Naive thymus-derived CD4-positive, alpha-beta T cell (primary cell): Measurements from ENCODE around the gene HDLBP. TPM values are rescaled to one million over a fixed set of nuclear protein-coding genes. Genes with fewer than 3 reads are reported as not detected.

ENCODE experiments used
- ATAC-seq: fragments of 150-1000 bp; cut with Tn5 transposase; 2 replicates; pipeline ENCODE4 v1.10.0; 2021; ENCODE audit warnings: mild to moderate bottlenecking, moderate library complexity
- CTCF ChIA-PET: fragments of 350-600 bp; sonication (Branson Sonifier 250); formaldehyde crosslinking; loops from one replicate; lab custom pipeline; 2021; ENCODE audit warnings: antibody characterized with exemption; lab: Charles Lee
- POLR2A ChIA-PET: fragments of 350-600 bp; sonication (Branson Sonifier 250); formaldehyde crosslinking; loops from one replicate; lab custom pipeline; 2021; ENCODE audit warnings: antibody characterized with exemption, inconsistent platforms; lab: Charles Lee
- DNase-seq, 9 donors: peaks; one replicate each; pipeline versions ENCODE4 v3.0.0 to v3.0.0-alpha.2; 2020 to 2022; ENCODE audit warnings: mixed read lengths in 1 of 9
- H3K27ac ChIP-seq: one replicate; pipeline ENCODE4 v1.7.0; 2013; ENCODE audit warnings: mild to moderate bottlenecking, low read depth, low read length, moderate library complexity
- H3K27me3 ChIP-seq, 2 donors: one replicate each; pipeline ENCODE4 v1.7.0; 2013; ENCODE audit warnings: low read length in 2 of 2, mild to moderate bottlenecking in 2 of 2, moderate library complexity in 2 of 2; ENCODE audit not compliant: control insufficient read depth in 2 of 2, insufficient read depth in 2 of 2
- H3K36me3 ChIP-seq, 3 experiments: 1 replicate in 2 of 3; 2 replicates in 1 of 3; pipeline ENCODE4 v1.7.0; 2013; ENCODE audit warnings: low read length in 3 of 3, mild to moderate bottlenecking in 3 of 3, moderate library complexity in 1 of 3; ENCODE audit not compliant: insufficient read depth in 3 of 3, control insufficient read depth in 2 of 3
- H3K4me1 ChIP-seq, 2 donors: one replicate each; pipeline ENCODE4 v1.7.0; 2013; ENCODE audit warnings: low read length in 2 of 2, mild to moderate bottlenecking in 2 of 2, moderate library complexity in 1 of 2; ENCODE audit not compliant: control insufficient read depth in 2 of 2, insufficient read depth in 2 of 2
- H3K4me3 ChIP-seq: 2 replicates; pipeline ENCODE4 v1.7.0; 2013; ENCODE audit warnings: mild to moderate bottlenecking, low read length
- H3K9me3 ChIP-seq, 3 experiments: 1 replicate in 2 of 3; 2 replicates in 1 of 3; pipeline ENCODE4 v1.7.0; 2013; ENCODE audit warnings: low read length in 3 of 3; ENCODE audit not compliant: control insufficient read depth in 2 of 3
- H3K27ac Mint-ChIP-seq, 9 donors: one replicate each; pipeline ENCODE4 v1.8.0; 2020 to 2022; ENCODE audit warnings: mixed read lengths in 9 of 9, mild to moderate bottlenecking in 8 of 9, moderate library complexity in 5 of 9, inconsistent platforms in 2 of 9
- H3K27me3 Mint-ChIP-seq, 5 donors: one replicate each; pipeline ENCODE4 v1.8.0; 2021 to 2022; ENCODE audit warnings: mixed read lengths in 5 of 5, mild to moderate bottlenecking in 1 of 5
- H3K36me3 Mint-ChIP-seq, 5 donors: one replicate each; pipeline ENCODE4 v1.8.0; 2020 to 2022; ENCODE audit warnings: mixed read lengths in 5 of 5, mild to moderate bottlenecking in 3 of 5, inconsistent platforms in 1 of 5
- H3K4me1 Mint-ChIP-seq, 7 donors: one replicate each; pipeline ENCODE4 v1.8.0; 2020 to 2022; ENCODE audit warnings: mixed read lengths in 7 of 7, mild to moderate bottlenecking in 3 of 7, inconsistent platforms in 1 of 7
- H3K4me3 Mint-ChIP-seq, 10 donors: one replicate each; pipeline ENCODE4 v1.8.0; 2020 to 2022; ENCODE audit warnings: mild to moderate bottlenecking in 10 of 10, mixed read lengths in 10 of 10, moderate library complexity in 6 of 10, inconsistent platforms in 2 of 10
- H3K9me3 Mint-ChIP-seq, 11 donors: one replicate each; pipeline ENCODE4 v1.8.0; 2020 to 2022; ENCODE audit warnings: mixed read lengths in 11 of 11, mild to moderate bottlenecking in 4 of 11, inconsistent platforms in 1 of 11, moderate library complexity in 1 of 11
- intact Hi-C, 2 donors: fragments of 100-400 bp; cut with micrococcal nuclease; formaldehyde crosslinking; loops; one replicate each; pipeline ENCODE4 v1.15.1; 2023
- polyA plus RNA-seq, 2 donors: library from polyadenylated mRNA; unstranded; fragments of 300-500 nt; fragmentation: Illumina TruSeq; gene quantifications; one replicate each; pipeline ENCODE4 v1.2.3, GENCODE V29; 2021
- total RNA-seq, 6 experiments: library from RNA in 5 of 6; stranded (reverse) in 5 of 6; gene quantifications; 1 replicate in 5 of 6; 2 replicates in 1 of 6; pipeline ENCODE4 v1.2.3 and lab custom pipeline; 2021 to 2026

The HDLBP gene
- total and polyA plus RNA-seq, 7 experiments from 2014 or later = 42.8 to 231 (median 153) TPM

DNA sequence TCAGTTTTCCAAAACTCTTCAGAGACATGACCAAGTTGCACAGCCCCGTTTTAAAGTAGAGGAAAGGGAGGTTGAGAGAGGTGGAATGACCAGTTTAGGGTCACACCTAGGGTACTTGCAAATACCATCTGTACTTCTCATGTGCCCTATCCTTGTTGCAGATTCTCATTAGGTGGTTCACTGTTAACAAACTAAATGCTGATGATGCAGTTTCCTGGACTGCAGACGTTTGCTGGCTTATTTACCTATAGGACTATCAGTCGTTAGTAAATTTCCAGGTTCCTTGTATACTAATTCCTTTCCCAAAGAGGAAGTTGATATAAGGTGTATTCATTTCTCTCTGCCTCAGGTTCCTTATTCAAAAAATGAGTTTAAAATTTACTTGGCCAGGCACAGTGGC is 42.1 kb upstream of the HDLBP start:
- no peaks in the 10 kb centered on the region for H3K27me3 Mint-ChIP-seq
- intact Hi-C loops = loop anchor here (2.0 to 5.0 kb wide), 4 partner anchors 85 to 377 kb away; partner anchors contain the start of gene D2HGDH (in 2 of the 2)
- Histone ChIP-seq H3K4me1 (peaks cover 6 to 7% of the 10 kb centered on the region in 2 donors), H3K27me3 (no peaks in the 10 kb centered on the region), H3K27ac (no peak overlapping the region), H3K36me3 (peaks cover 0 to 5% (median 3%) of the 10 kb centered on the region in 3 experiments), H3K4me3 (no peak overlapping the region), H3K9me3 (no peaks in the 10 kb centered on the region)
- ChIA-PET CTCF (interaction anchor here (0.6 to 0.8 kb wide), 2 partner anchors 42 to 387 kb away, joined by 3 read pairs; partner anchors contain the start of gene HDLBP), POLR2A (no interaction called here)
- DNase-seq (no peak), ATAC-seq (no peak)
- peaks cover 5 to 29% (median 19%) of the 10 kb centered on the region in 7 donors for H3K4me1 Mint-ChIP-seq
- H3K4me3 Mint-ChIP-seq = peak overlapping the region; percentile 64 to 92 (median 78)
- H3K36me3 Mint-ChIP-seq = peaks cover 0 to 6% (median 0%) of the 10 kb centered on the region in 5 donors
- peaks cover 0 to 3% (median 0%) of the 10 kb centered on the region in 11 donors for H3K9me3 Mint-ChIP-seq
- H3K27ac Mint-ChIP-seq = peak overlapping the region in 2 of 9 donors; percentile 37 to 69

DNA sequence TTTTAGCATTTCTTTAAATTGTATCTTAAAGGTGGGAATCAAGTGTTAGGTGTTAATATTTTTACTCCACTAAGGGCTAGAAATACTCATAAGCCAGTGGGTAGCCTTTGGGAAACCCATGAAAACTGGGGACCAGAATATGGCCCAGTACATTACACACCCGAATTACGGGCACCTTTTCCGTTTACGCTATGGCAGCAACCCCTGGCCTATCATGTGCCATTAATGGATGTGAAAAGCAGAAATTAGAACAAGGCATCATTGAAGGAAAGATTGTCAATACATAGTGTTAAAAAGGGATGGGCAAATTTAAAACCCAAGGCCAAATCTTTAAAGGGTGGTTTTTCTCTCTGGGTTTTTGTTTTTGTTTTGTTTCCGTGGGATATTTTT is 41.4 kb upstream of the HDLBP start:
- H3K4me3 Mint-ChIP-seq = peak overlapping the region; percentile 64 to 92 (median 78)
- peaks cover 0 to 12% (median 7%) of the 10 kb centered on the region in 3 experiments for H3K36me3 ChIP-seq
- no peaks in the 10 kb centered on the region for H3K9me3 ChIP-seq
- H3K27ac ChIP-seq = peak overlapping the region; percentile 72
- H3K36me3 Mint-ChIP-seq = peaks cover 3 to 6% (median 4%) of the 10 kb centered on the region in 5 donors
- POLR2A ChIA-PET = no interaction called here
- peak overlapping the region; percentile 54 for H3K4me3 ChIP-seq
- H3K4me1 ChIP-seq = peaks cover 6 to 7% of the 10 kb centered on the region in 2 donors
- H3K27me3 ChIP-seq = no peaks in the 10 kb centered on the region
- peaks cover 0 to 3% (median 0%) of the 10 kb centered on the region in 11 donors for H3K9me3 Mint-ChIP-seq
- intact Hi-C loops = loop anchor here (1.0 to 5.0 kb wide), 15 partner anchors 42 to 796 kb away; partner anchors contain the start of genes ATG4B (in 2 of the 2), D2HGDH (in 2 of the 2), HDLBP (in 2 of the 2) and SEPTIN2 (in 2 of the 2)
- CTCF ChIA-PET = no interaction called here
- no peaks in the 10 kb centered on the region for H3K27me3 Mint-ChIP-seq
- peaks cover 5 to 34% (median 19%) of the 10 kb centered on the region in 7 donors for H3K4me1 Mint-ChIP-seq
- DNase-seq = peak in 1 of 9 donors; percentile 2
- ATAC-seq = no peak
- H3K27ac Mint-ChIP-seq = peak overlapping the region in 6 of 9 donors; percentile 2 to 79 (median 46)

DNA sequence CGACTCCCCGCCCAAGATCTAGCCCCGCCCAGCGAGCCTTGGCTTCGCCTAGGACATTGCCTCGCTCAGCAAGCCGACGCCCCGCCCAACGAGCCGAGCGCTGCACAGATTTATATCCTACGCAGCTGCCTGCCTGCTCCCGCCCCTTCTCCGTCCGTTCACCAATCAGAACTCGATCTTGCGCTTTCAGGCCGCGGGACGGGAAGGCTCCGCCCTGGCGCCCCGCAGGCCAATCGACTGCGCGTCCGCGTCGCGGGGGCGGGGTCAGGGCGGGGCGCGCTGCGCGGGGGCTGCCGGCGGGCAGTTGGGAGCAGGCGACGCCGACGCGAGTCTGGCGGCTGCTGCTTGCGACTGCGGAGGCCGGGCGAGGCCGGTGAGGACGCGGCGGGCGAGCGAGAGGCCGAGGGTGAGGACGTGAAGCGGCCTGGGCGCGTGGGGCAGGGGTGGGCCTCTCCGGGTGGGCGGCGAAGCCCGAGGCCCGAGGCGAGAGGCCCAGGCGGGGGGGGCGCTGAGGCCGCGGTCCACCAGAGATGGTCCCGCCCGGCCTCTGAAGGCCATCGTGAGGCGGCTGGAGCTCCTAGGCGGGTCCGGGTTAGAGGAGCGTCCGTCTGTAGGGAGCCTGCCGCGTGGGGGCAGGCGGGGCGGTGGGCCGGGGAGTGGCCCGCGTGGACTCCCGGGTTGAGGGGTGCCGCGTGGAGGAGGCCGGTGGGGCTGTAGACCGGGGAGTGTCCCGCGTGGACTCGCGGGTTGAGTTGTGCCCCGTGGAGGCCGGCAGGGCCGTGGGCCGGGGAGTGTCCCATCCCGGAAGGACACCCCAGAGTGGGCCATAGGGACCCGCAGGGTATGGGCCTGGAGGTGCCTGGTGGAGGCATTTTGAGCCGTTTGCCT is 40.8 kb upstream of the HDLBP start, which contains the start of gene FARP2:
Gene FARP2 (plus strand): TSS at position 303 of the 888 bp plus-strand sequence. CDS start 16,823 bp downstream, outside the sequence.
- peaks cover 3 to 8% (median 4%) of the 10 kb centered on the region in 5 donors for H3K36me3 Mint-ChIP-seq
- intact Hi-C loops = loop anchor here (1.0 to 5.0 kb wide), 16 partner anchors 41 to 795 kb away; partner anchors contain the start of genes ATG4B (in 2 of the 2), D2HGDH (in 2 of the 2), HDLBP (in 2 of the 2) and SEPTIN2 (in 2 of the 2)
- peak; percentile 91 to 99 (median 97) for DNase-seq
- peaks cover 0 to 3% (median 0%) of the 10 kb centered on the region in 11 donors for H3K9me3 Mint-ChIP-seq
- peak within 1 kb of the TSS; percentile 54 for H3K4me3 ChIP-seq
- ATAC-seq = peak; percentile 93
- H3K4me3 Mint-ChIP-seq = peak within 1 kb of the TSS; percentile 75 to 92 (median 85)
- H3K4me1 Mint-ChIP-seq = peaks cover 5 to 34% (median 19%) of the 10 kb centered on the region in 7 donors
- no peaks in the 10 kb centered on the region for H3K27me3 Mint-ChIP-seq
- H3K27ac ChIP-seq = peak within 1 kb of the TSS; percentile 72
- H3K27ac Mint-ChIP-seq = peak within 1 kb of the TSS in 8 of 9 donors; percentile 80 to 95 (median 90)
- H3K27me3 ChIP-seq = no peaks in the 10 kb centered on the region
- H3K9me3 ChIP-seq = no peaks in the 10 kb centered on the region
- H3K4me1 ChIP-seq = peaks cover 6 to 7% of the 10 kb centered on the region in 2 donors
- ChIA-PET POLR2A (no interaction called here), CTCF (no interaction called here)
- H3K36me3 ChIP-seq = peaks cover 0 to 18% (median 13%) of the 10 kb centered on the region in 3 experiments

DNA sequence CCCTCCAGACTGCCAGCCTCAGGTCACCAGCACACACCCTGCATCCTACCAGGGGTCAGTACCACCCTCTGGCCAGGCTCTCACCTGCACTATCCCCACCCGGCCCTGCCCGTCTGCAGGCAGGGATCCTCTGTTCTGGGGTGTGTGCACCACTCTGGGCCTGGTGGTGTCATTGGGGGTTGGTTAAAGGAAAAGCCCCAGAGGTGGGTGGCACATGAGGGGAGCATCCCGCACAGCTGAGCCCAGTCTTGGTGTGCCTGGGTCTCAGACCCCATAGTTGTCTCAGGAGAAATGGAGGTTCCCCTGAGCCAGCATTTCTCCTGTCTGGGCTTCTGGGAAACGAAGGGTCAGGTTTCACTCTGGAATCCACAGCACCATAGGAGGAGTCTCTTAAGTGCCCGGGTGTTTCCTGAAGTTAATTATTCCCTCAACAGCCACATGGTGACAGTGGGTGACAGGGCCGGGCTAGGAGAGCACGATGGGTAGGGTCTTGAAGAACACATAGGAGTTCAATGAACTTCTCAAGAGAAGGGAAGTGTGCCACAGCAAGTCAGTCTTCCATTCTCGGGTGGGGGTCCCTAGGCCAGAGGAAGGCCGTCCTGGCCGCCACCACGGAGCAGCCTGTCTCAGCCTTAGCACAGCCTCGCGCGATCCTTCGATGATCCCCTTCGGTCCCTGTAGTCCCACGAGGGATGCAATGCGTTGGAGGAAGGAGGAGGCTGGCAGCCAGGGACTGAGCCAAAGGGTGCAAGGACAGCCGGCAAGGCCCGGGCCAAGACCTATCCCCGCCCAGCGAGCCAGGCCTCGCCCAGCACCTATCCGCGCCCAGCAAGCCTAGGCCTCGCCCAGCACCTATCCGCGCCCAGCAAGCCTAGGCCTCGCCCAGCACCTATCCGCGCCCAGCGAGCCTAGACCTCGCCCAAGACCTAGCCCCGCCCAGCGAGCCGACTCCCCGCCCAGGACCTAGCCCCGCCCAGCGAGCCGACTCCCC is 39.5 kb upstream of the HDLBP start:
- no peaks in the 10 kb centered on the region for H3K27me3 Mint-ChIP-seq
- H3K4me3 ChIP-seq = no peak overlapping the region

DNA sequence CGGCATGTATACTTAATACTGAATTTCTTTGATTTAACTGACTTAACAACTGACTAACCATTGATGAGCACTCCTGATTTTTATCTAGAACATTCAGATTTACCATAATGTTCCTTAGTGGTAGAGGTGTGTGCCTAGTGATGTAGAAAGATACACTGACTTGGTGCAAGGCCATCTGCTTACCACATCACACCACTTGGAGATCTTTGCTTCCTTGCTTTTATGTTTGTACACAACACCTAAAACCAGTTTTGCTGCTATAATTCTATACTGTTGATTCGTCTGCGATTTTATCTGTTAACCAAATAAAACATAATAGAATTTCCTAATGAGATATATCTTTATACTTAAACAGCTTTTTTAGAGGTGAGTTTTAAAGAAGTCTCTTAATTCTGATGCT is 36.8 kb upstream of the HDLBP start:
- Histone ChIP-seq H3K4me3 (no peak overlapping the region), H3K9me3 (no peaks in the 10 kb centered on the region), H3K4me1 (peaks cover 6 to 7% of the 10 kb centered on the region in 2 donors), H3K27me3 (no peaks in the 10 kb centered on the region), H3K36me3 (peaks cover 6 to 55% (median 28%) of the 10 kb centered on the region in 3 experiments), H3K27ac (no peak overlapping the region)
- POLR2A ChIA-PET = interaction anchor here (0.6 kb wide), 1 partner anchor 254 kb away, joined by 3 read pairs; no protein-coding TSS in a partner anchor
- H3K4me3 Mint-ChIP-seq = no peak overlapping the region
- CTCF ChIA-PET = no interaction called here
- H3K4me1 Mint-ChIP-seq = peaks cover 0 to 12% (median 4%) of the 10 kb centered on the region in 7 donors
- ATAC-seq (no peak), DNase-seq (no peak)
- H3K36me3 Mint-ChIP-seq = peaks cover 13 to 26% (median 19%) of the 10 kb centered on the region in 5 donors
- H3K9me3 Mint-ChIP-seq = peaks cover 0 to 2% (median 0%) of the 10 kb centered on the region in 11 donors
- H3K27me3 Mint-ChIP-seq = no peaks in the 10 kb centered on the region
- peak overlapping the region in 2 of 9 donors; percentile 2 for H3K27ac Mint-ChIP-seq
- intact Hi-C loops = no loop called here

More for the DNA sequence above, 39.5 kb upstream of the HDLBP start:
- ATAC-seq (peak; percentile 28), DNase-seq (peak; percentile 53 to 79 (median 72))
- POLR2A ChIA-PET = interaction anchor here (1.6 kb wide), 1 partner anchor 39 kb away, joined by 4 read pairs; the partner anchor contains the start of genes HDLBP and SEPTIN2
- Mint-ChIP-seq H3K4me1 (peaks cover 5 to 31% (median 19%) of the 10 kb centered on the region in 7 donors), H3K36me3 (peaks cover 9 to 17% (median 11%) of the 10 kb centered on the region in 5 donors), H3K4me3 (peak overlapping the region in 6 of 10 donors; percentile 19 to 58 (median 30)), H3K27ac (peak overlapping the region in 8 of 9 donors; percentile 13 to 85 (median 71)), H3K9me3 (peaks cover 0 to 3% (median 0%) of the 10 kb centered on the region in 11 donors)
- intact Hi-C loops = loop anchor here (1.0 to 5.0 kb wide), 3 partner anchors 83 to 205 kb away; partner anchors contain the start of gene PPP1R7 (in 1 of the 2)
- peak overlapping the region; percentile 57 for H3K27ac ChIP-seq
- CTCF ChIA-PET = no interaction called here
- no peaks in the 10 kb centered on the region for H3K27me3 ChIP-seq
- H3K4me1 ChIP-seq = peaks cover 6 to 7% of the 10 kb centered on the region in 2 donors
- peaks cover 2 to 31% (median 20%) of the 10 kb centered on the region in 3 experiments for H3K36me3 ChIP-seq
- no peaks in the 10 kb centered on the region for H3K9me3 ChIP-seq
